Effector CD8-positive, alpha-beta T cell (primary cell): ENCODE measurements around the gene CAMSAP2.
"Not testable (repeated sequence)": the region's sequence is repeated elsewhere in the genome, so short reads cannot be mapped to it uniquely, and the experiment has no call there.

Source experiments
- DNase-seq: peaks from one replicate; lab custom pipeline; 2025; lab: John Stamatoyannopoulos, UW

Gene CAMSAP2

DNA sequence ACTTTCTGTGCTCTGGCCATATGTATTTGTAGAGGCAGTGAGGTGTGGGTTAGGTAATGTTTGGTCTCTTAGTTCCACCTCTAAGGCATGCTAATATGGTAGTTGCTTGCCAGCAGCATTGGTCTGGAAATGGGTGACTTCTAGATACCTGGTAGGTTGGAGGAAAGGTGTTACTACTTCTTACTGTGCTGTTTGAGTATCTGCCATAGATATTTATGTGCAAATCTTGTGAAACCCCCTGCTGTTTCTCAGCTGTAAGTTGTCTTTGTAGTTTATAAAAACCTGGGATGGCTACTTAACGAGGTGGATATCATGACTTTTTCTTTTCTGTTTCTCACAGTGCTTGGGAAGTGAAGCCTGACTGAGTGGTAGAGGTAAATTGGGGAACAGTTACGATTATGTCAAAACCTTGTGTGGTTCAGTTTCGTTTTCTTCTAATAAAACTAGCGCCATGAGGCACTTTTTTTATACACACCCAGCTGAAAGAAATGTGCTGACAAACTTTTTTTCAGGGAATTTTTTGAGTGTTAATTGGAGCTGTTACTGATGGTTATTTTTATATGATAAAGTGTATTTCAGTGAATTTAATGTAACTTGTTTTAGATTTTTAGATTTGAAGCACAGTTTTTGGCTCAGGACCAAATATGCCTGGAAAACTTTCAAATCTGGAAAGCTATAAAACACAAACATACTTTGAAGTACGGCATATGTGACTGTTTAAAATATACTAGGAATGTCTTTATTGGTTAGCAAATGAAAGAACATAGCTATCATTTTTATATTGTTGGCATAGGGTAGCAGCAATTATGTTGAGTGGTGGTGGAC lies 42.1 kb downstream of the CAMSAP2 start:
- DNase-seq: no peak

DNA sequence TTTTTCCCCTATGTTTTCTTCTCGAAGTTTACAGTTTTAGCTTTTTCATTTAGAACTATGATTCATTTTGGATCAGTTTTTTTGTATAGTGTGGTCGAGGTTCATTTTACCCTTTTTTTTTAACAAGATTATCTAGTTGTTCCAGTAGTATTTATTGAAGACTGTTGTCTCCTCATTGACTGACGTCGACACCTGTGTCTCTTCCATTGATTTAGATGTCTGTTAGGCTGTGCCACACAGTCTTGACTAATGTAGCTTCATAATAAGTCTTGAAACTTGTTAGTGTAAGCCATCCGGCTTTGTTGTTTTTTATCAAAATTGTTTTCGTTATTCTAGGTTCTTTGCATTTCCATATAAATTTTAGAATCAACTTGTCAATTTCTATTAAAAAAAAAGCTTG lies 45.2 kb downstream of the CAMSAP2 start:
- no peak for DNase-seq

DNA sequence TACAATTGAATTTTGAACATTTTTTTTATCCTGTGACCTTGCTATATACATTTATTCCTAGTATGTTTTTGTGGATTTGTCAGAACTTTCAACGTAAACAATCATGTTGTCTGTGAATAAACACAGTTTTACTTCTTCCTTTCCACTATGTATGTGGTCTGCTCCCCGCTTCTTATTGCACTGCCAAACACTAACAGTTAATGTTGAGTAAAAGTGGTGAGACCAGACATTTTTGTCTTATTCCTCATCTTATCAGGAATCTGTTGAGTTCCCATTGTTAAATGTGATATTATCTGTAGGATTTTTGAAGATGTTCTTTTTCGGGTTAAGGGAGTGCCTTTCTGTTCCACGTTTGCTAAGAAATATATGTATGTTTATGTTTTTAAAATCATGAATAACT lies 45.9 kb downstream of the CAMSAP2 start:
- DNase-seq: no peak

DNA sequence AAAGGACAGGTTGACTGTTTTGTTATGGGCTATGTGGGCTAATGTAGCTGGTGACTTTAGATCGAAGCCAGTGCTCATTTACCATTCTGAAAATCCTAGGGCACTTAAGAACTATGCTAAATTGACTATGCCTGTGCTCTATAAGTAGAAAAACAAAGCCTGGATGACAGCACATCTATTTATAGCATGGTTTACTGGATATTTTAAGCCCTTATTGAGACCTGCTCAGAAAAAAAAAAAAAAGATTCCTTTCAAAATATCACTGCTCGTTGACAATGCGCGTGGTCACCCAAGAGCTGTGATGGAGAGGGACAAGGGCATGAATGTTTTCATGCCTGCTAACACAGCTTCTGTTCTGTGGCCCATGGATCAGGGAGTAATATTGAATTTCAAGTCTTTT lies 48.1 kb downstream of the CAMSAP2 start:
- no peak for DNase-seq

DNA sequence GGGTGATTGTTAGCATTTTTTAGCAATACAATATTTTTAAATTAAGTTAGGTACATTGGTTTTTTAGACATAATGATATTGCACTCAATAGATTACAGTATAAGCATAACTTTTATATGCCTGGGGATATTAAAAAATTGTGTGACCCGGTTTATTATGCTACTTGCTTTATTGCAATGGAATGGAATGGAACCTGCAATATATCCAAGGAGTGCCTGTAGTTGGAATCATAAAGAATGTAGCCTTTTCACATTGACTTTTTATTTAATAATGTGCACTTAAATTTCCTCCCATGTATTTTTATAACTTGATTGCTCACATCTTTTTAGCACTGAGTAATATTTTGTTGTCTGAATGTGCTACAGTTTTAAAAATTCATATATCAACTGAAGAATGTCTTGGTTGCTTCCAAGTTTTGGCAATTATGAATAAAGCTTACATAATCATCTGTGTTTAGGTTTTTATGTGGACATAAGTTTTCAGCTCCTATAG lies 49.2 kb downstream of the CAMSAP2 start:
- DNase-seq: no peak

- DNase-seq: not testable (repeated sequence)
Measured at GRCh38 chr1:200791012-200791411, 52.3 kb downstream of the CAMSAP2 start.

DNA sequence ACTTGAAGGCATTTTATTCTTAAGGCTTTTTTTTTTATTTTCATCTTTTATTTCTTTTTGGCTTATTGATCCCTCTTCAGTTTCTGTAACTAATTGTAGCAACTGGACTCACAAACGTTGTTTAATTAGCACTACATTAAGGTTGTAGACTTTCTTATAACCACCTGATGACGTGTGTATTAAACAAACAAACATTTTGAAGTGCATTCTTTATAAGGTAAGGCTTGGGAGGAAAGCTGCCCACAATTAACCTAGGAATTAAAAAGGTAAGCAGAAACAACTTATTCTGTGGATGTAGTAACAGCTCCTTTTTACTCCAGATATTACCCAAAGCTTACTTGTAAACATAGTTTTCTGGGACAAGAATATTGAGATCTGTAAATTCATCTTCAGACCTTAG lies 55.0 kb downstream of the CAMSAP2 start:
- DNase-seq: no peak

DNA sequence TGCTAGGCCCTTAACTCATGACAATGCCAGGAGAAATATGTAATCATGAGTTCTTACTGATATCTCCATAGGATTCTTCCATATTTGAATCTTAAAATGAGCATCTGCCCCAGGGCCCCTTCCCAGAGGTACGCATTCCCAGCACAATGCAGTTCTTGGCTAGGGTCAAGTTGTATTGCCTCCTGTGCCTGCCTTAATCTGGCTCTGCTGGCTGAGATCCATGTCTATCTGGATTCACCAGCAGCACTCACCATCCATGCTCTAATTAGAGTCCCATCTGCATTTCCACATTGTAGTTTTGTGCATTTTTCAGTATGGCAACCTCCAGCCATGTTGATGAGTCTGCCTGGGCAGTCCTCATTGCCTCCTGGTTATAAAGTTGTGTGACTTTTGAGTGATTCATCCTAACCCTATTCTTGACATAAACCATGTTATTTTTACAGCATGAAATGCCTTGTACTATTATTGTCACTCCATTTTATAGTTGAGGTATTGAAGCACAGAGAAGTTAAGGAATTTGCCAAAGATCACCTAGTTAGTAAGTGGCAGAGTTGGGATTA lies 55.9 kb downstream of the CAMSAP2 start:
- DNase-seq: no peak

DNA sequence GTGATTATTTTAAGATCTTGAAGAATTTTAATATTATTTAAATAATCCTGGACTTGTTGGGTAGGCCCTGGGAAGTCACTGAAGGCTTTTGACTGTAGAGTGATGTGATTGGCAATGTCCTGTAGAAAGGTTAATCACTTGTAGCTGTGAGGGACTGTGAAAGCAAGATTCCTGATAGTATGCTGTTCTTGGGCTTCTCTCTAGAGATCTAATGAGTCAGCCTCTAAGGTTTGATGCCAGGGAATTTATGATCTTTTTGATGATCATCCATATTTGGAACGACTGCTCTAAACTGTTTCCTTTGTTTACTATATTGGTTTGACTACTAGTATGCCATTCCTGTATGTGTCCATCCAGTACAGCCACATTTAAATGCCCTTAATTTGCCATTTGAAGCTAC lies 56.5 kb downstream of the CAMSAP2 start:
- DNase-seq: no peak

DNA sequence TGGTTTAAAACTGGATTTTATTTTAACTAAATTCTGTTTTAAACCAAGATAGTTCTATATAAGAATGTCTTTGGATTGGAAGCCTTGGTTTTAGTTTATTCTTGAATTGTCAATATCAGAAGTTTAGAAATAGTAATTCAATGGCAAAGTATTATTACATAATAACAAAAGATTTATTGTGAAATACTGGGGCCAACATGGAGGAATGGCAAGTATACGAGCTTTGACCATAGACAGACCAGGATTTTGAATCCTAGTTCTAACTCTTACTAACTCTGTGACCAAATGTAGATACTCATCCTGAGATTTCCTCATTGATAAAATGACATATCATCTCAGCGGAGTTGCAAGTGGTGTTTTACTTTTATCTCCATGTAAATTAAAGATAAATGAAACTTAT lies 63.3 kb downstream of the CAMSAP2 start:
- no peak for DNase-seq

DNA sequence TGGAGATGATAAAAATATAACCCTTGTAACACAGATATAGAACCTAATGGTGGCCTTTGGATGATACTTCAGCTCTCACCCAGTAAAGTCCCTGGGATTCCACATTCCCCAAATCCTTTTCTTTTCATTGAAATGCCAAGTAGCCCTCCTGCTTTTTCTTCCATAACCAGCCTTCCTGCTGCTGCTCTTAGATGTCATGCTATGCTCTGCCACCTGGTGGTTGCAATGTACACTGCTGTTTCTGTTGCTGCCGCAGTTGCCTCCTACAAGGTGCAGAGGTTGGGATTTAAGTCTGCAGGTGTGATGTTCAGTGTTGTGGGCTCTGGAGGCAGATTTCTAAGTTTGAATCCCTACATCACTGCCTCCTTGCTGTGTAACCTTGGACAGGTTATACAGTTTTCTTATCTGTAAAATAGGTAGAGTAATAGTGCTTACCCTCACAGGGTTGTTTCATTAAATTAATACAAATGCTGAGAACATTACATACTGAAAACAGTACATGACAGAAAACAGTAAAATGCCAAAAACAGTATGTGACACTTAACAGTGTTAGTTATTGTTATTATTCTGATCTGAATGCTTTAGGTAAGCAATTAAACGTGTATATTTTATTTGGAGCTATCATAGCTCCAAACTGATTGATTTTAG lies 64.3 kb downstream of the CAMSAP2 start:
- peak; percentile 50 for DNase-seq

GRCh38 chr1:200805719-200806118 lies 67.0 kb downstream of the CAMSAP2 start:
- no peak for DNase-seq

DNA sequence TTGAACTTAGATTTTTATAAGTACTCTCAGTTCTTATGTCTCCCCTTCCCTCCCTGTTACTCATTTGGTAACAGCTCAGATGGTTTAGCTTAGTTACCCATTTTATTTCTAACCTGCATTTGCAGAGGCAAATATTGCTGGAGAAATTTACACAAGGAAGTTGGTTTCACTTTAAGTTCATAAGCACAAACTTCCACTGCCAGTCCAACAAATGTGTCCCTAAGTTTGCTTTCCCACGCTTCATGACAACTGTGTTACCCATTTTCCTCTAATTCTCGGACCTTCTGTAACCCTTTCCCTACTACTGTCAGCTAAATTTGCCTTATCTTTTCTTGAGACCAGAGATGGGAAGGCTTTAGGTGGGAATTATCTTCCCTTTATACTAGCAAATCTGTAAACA lies 70.2 kb downstream of the CAMSAP2 start:
- no peak for DNase-seq

DNA sequence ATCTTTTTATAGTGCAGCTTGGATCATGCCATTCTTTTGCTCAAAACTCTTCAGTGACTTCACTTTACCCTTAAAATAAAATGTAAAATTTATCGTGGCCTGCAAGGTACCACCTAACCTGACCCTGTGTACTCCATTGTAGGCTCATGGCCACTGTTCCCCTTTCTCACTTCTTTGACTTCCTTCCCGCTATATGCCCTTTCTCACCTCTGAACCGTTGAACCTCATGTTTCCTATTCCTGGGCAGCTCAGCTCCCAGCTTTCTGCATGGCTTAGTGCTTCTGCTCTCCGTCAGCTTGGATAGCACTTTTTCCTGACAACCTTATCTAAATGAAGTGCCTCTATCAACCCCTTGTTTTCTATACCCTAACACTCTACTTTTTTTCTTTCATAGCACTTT lies 73.0 kb downstream of the CAMSAP2 start:
- DNase-seq: no peak

- not testable (repeated sequence) for DNase-seq
Measured at GRCh38 chr1:200816624-200817224, 78.0 kb downstream of the CAMSAP2 start.

DNA sequence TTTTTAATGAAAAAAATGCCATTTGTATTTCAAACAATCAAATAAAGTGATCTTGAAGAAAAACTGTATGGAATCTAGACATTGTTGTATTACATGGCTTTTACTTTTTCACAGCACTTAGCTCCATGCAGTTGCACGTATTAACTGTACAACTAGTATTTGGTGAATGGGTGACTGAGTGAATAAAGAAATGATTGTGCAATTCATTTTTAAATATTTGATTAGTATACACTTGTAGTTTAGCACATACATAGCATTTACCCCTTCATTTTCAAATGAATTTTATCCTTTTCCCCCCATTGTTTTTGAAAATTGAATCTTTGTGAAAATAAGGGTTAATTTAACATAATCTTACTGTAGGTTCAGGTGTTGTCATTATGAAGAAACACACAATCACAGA lies 79.6 kb downstream of the CAMSAP2 start:
- no peak for DNase-seq

GRCh38 chr1:200819726-200820125 lies 81.0 kb downstream of the CAMSAP2 start:
- no peak for DNase-seq

DNA sequence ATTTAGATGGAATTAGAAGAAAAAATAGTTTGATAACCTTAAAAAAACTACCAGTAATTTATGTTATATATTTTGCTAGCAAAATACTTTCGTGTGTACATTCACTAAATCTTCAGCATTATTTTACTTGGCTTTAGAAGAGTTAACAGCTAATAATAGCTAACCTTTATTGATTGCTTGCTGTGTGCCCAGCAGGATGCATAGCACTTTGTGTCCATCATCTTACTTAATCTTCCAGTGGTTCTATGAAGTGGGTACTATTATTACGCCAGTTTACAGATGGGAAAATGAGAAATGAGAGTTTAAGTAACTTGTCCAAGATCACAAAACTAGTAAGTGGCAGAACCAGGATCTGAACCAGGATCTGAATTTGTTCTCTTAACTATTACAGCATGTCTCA lies 92.4 kb downstream of the CAMSAP2 start:
- no peak for DNase-seq

GRCh38 chr1:200834383-200834782 lies 95.7 kb downstream of the CAMSAP2 start:
- no peak for DNase-seq

- no peak for DNase-seq
Measured at GRCh38 chr1:200836213-200836612, 97.5 kb downstream of the CAMSAP2 start.

DNA sequence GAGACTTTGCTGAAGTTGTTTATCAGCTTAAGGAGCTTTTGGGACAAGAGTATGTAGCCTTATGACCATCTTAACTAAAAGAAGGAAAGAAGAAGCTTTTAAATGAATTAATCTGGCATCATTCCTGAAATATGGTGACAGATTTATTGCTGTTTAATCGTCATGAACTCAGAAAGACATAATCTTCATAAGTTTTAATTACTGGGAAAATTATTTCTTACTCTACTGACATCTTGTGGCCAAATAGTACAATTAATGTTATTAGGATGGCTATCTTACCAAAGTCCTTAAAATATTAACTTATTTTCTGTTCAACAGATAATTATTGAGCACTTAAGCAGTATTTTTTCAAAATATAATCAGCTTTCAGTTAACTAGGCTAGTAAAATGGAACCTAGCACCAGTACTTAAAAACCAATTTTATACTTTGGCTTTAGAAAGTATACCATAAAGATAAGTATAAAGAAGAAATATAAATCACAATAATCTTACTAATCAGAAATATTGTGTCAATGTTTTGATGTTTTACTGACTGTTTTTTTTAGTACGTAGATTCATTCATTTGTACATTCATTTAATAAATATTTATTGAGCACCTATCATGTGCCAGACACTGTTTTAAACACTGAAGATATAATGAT lies 99.4 kb downstream of the CAMSAP2 start:
- no peak for DNase-seq
